Gastrocnemius medialis (tissue), 4 donors: Measurements from ENCODE around the gene TSSK6. TPM values are rescaled to one million over a fixed set of nuclear protein-coding genes. Genes with fewer than 3 reads are reported as not detected.

Source experiments
- ATAC-seq, 2 donors: fragments of 150-250 bp; one replicate each; pipeline ENCODE4 v1.9.1; 2016
- DNase-seq, 2 donors: peaks; one replicate each; pipeline ENCODE4 v3.0.0-alpha.2; 2019
- H3K27ac ChIP-seq, 4 donors: fragments of 200-600 bp; sonication (generic); 1 replicate in 1 of 4; 2 replicates in 3 of 4; pipeline ENCODE4 v1.5.1; 2016 to 2018; ENCODE audit warnings: mild to moderate bottlenecking in 2 of 4, moderate library complexity in 1 of 4
- H3K27me3 ChIP-seq, 3 donors: fragments of 200-600 bp; sonication (generic) in 2 of 3; 1 replicate in 1 of 3; 2 replicates in 2 of 3; pipeline versions ENCODE4 v1.5.1 to v1.6.0; 2016 to 2019; ENCODE audit warnings: mild to moderate bottlenecking in 1 of 3, moderate library complexity in 1 of 3
- H3K36me3 ChIP-seq, 2 donors: fragments of 200-600 bp; sonication (generic) in 1 of 2; one replicate each; pipeline ENCODE4 v1.5.1; 2017 to 2018
- H3K4me1 ChIP-seq, 2 donors: fragments of 200-600 bp; sonication (generic) in 1 of 2; one replicate each; pipeline ENCODE4 v1.5.1; 2016 to 2017; ENCODE audit warnings: mild to moderate bottlenecking in 2 of 2
- H3K4me3 ChIP-seq, 4 donors: fragments of 200-600 bp; sonication (generic) in 3 of 4; 1 replicate in 1 of 4; 2 replicates in 3 of 4; pipeline ENCODE4 v1.5.1; 2016 to 2019; ENCODE audit warnings: mild to moderate bottlenecking in 2 of 4
- H3K9me3 ChIP-seq, 3 donors: fragments of 200-600 bp; sonication (generic) in 2 of 3; 1 replicate in 1 of 3; 2 replicates in 2 of 3; pipeline ENCODE4 v1.5.1; 2016 to 2019
- CTCF ChIP-seq, 5 experiments: fragments of 450-650 bp in 3 of 5; fragments of 200-600 bp in 2 of 5; sonication (generic) in 2 of 5; IDR thresholded peaks in 4 of 5; conservative IDR thresholded peaks in 1 of 5; 1 replicate in 4 of 5; 2 replicates in 1 of 5; pipeline ENCODE4 v1.5.1; 2016 to 2019; ENCODE audit warnings: antibody characterized with exemption in 5 of 5, mild to moderate bottlenecking in 3 of 5, moderate library complexity in 3 of 5
- POLR2A ChIP-seq, 2 donors: fragments of 450-650 bp; IDR thresholded peaks; one replicate each; pipeline ENCODE4 v1.6.1; 2017; ENCODE audit warnings: antibody characterized with exemption in 2 of 2, mild to moderate bottlenecking in 2 of 2, moderate library complexity in 2 of 2
- in situ Hi-C, 4 donors: fragments of 200-750 bp; cut with MboI; loops; one replicate each; pipeline versions ENCODE4 v1.15.0 to v1.8.0; 2017; ENCODE audit warnings: low sequenced_read_pairs in 4 of 4
- intact Hi-C: fragments of 100-400 bp; cut with DNase I; formaldehyde crosslinking; loops from one replicate; pipeline ENCODE4 v1.15.1; 2023; ENCODE audit warnings: low total_unique reads
- total RNA-seq, 4 donors: library from RNA; depleted of rRNA; stranded (reverse); fragments of >200 nt; gene quantifications; one replicate each; pipeline versions ENCODE4 v1.1.0 to v1.2.3, GENCODE V29; 2016

TSSK6 gene
- total RNA-seq, 4 donors from 2014 or later: 0.80 to 1.7 TPM; not detected in 2

- ATAC-seq (no peak), DNase-seq (no peak)
- intact Hi-C loops: no loop called here
- peaks cover 22 to 30% (median 27%) of the 10 kb centered on the region in 3 donors for H3K27me3 ChIP-seq
- TF ChIP-seq CTCF (IDR thresholded peaks at IDR 0.05 in 4 of 5, conservative IDR thresholded peaks at IDR 0.05 in 1 of 5): no peak
- TF ChIP-seq POLR2A (IDR thresholded peaks at IDR 0.05): no peak
- H3K36me3 ChIP-seq: no peaks in the 10 kb centered on the region
- no peak overlapping the region for H3K27ac ChIP-seq
- H3K9me3 ChIP-seq: no peaks in the 10 kb centered on the region
- in situ Hi-C loops: no loop called here
- H3K4me1 ChIP-seq: no peaks in the 10 kb centered on the region
- H3K4me3 ChIP-seq: no peak overlapping the region
These were observed 35.2 kb upstream of the TSSK6 start for GRCh38 chr19:19550485-19550929.

GRCh38 chr19:19549804-19550464, 34.6 kb upstream of the TSSK6 start:
- ATAC-seq (no peak), DNase-seq (no peak)
- peaks cover 22 to 30% (median 27%) of the 10 kb centered on the region in 3 donors for H3K27me3 ChIP-seq
- H3K9me3 ChIP-seq: no peaks in the 10 kb centered on the region
- H3K4me1 ChIP-seq: no peaks in the 10 kb centered on the region
- TF ChIP-seq CTCF (IDR thresholded peaks at IDR 0.05 in 4 of 5, conservative IDR thresholded peaks at IDR 0.05 in 1 of 5) (no peak), POLR2A (IDR thresholded peaks at IDR 0.05) (no peak)
- intact Hi-C loops (no loop called here), in situ Hi-C loops (loop anchor here in 3 of 4 donors (25.0 kb wide), 2 partner anchors 387 to 412 kb away; no protein-coding TSS in a partner anchor)
- H3K27ac ChIP-seq: no peak overlapping the region
- no peak overlapping the region for H3K4me3 ChIP-seq
- no peaks in the 10 kb centered on the region for H3K36me3 ChIP-seq

- H3K27ac ChIP-seq: no peak overlapping the region
- no peak for TF ChIP-seq POLR2A (IDR thresholded peaks at IDR 0.05)
- no peak for TF ChIP-seq CTCF (IDR thresholded peaks at IDR 0.05 in 4 of 5, conservative IDR thresholded peaks at IDR 0.05 in 1 of 5)
- ATAC-seq (no peak), DNase-seq (no peak)
- no peak overlapping the region for H3K4me3 ChIP-seq
- no peaks in the 10 kb centered on the region for H3K9me3 ChIP-seq
- intact Hi-C loops (no loop called here), in situ Hi-C loops (loop anchor here in 3 of 4 donors (25.0 kb wide), 2 partner anchors 388 to 413 kb away; no protein-coding TSS in a partner anchor)
- H3K4me1 ChIP-seq: no peaks in the 10 kb centered on the region
- H3K27me3 ChIP-seq: peaks cover 19 to 30% (median 27%) of the 10 kb centered on the region in 3 donors
- no peaks in the 10 kb centered on the region for H3K36me3 ChIP-seq
These were observed 33.8 kb upstream of the TSSK6 start for GRCh38 chr19:19548915-19549759.

GRCh38 chr19:19547674-19548336, 32.5 kb upstream of the TSSK6 start:
- no peaks in the 10 kb centered on the region for H3K4me1 ChIP-seq
- peaks cover 23 to 32% (median 27%) of the 10 kb centered on the region in 3 donors for H3K27me3 ChIP-seq
- no peak overlapping the region for H3K4me3 ChIP-seq
- no peak for TF ChIP-seq POLR2A (IDR thresholded peaks at IDR 0.05)
- TF ChIP-seq CTCF (IDR thresholded peaks at IDR 0.05 in 4 of 5, conservative IDR thresholded peaks at IDR 0.05 in 1 of 5): no peak
- H3K36me3 ChIP-seq: no peaks in the 10 kb centered on the region
- H3K9me3 ChIP-seq: no peaks in the 10 kb centered on the region
- no peak for ATAC-seq
- no peak overlapping the region for H3K27ac ChIP-seq
- DNase-seq: no peak
- intact Hi-C loops: no loop called here
- in situ Hi-C loops: loop anchor here in 3 of 4 donors (25.0 kb wide), 2 partner anchors 389 to 414 kb away; no protein-coding TSS in a partner anchor
